ENCODE data around the gene NKPD1. TPM values are rescaled to one million over a fixed set of nuclear protein-coding genes. Genes with fewer than 3 reads are reported as not detected.

The NKPD1 gene
- total RNA-seq, 1 donor from 2014 or later = 0.11 TPM

DNA sequence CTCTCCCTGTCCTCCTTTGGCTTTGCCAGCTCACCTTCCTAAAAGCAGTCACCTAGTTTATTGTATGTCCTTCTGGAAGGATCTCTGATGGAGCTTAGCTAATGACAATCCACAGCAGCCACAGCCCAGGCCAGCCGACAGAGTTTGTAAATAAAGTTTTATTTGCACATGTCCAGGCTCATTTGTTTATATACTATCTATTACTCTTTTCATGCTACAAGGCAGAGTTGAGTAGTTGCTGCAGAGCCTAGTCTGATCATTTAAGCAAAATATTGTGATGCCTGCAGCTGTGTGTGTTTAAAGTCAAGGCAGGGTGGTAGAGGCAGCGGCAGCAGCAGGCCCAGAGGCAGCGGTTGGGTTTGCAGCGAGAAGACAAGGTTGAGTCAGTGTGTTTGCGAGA, 32.6 kb downstream of the NKPD1 start:
- DNase-seq = no peak
- TF ChIP-seq, protein P1, sequence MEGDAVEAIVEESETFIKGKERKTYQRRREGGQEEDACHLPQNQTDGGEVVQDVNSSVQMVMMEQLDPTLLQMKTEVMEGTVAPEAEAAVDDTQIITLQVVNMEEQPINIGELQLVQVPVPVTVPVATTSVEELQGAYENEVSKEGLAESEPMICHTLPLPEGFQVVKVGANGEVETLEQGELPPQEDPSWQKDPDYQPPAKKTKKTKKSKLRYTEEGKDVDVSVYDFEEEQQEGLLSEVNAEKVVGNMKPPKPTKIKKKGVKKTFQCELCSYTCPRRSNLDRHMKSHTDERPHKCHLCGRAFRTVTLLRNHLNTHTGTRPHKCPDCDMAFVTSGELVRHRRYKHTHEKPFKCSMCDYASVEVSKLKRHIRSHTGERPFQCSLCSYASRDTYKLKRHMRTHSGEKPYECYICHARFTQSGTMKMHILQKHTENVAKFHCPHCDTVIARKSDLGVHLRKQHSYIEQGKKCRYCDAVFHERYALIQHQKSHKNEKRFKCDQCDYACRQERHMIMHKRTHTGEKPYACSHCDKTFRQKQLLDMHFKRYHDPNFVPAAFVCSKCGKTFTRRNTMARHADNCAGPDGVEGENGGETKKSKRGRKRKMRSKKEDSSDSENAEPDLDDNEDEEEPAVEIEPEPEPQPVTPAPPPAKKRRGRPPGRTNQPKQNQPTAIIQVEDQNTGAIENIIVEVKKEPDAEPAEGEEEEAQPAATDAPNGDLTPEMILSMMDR (IDR thresholded peaks at IDR 0.05) = no peak
- ChIA-PET POLR2A (no interaction called here), CTCF (no interaction called here)
- H3K4me3 Mint-ChIP-seq = no peak overlapping the region
- H3K36me3 Mint-ChIP-seq (ENCODE audit: low read depth) = peaks cover 6% of the 10 kb centered on the region
- no peaks in the 10 kb centered on the region for H3K9me3 Mint-ChIP-seq
- no peak overlapping the region for H3K27ac Mint-ChIP-seq
- intact Hi-C loops (cut with micrococcal nuclease) = loop anchor here (5.0 kb wide), 1 partner anchor 36 kb away; the partner anchor contains the start of gene PPP1R37
- no peaks in the 10 kb centered on the region for H3K27me3 Mint-ChIP-seq
- peaks cover 23% of the 10 kb centered on the region for H3K4me1 Mint-ChIP-seq
- ATAC-seq (ENCODE audit: low read depth) = no peak

DNA sequence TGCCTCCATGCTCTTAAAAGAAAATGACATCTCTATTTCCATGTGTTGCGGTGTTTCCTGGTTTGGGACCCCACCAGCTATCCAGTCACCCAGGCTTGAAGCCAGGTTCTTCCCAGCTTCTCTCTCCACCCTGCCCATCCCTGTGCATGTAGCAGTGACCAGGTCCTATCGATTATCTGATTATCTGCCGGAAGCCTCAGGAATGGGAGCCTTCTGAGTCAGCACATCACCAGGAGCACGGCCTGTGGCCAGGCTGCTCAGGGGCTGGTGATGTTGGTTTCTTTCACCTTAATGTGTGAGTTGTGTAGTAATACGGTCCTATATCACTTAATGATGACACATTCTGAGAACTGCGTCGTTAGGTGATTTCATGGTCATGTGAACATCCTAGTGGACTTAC, 34.1 kb downstream of the NKPD1 start:
- TF ChIP-seq, protein P1 (IDR thresholded peaks at IDR 0.05) = no peak
- ChIA-PET POLR2A (no interaction called here), CTCF (interaction anchor here (0.6 to 1.2 kb wide), 3 partner anchors 10 to 208 kb away, joined by 3 to 5 read pairs (median 3); no protein-coding TSS in a partner anchor)
- intact Hi-C loops (cut with micrococcal nuclease) = loop anchor here (1.0 to 5.0 kb wide), 2 partner anchors 34 to 137 kb away; partner anchors contain the start of gene PPP1R37
- H3K9me3 Mint-ChIP-seq = no peaks in the 10 kb centered on the region
- no peaks in the 10 kb centered on the region for H3K27me3 Mint-ChIP-seq
- no peak for DNase-seq
- no peak overlapping the region for H3K27ac Mint-ChIP-seq
- peaks cover 6% of the 10 kb centered on the region for H3K36me3 Mint-ChIP-seq (ENCODE audit: low read depth)
- H3K4me1 Mint-ChIP-seq = peaks cover 35% of the 10 kb centered on the region
- no peak overlapping the region for H3K4me3 Mint-ChIP-seq
- no peak for ATAC-seq (ENCODE audit: low read depth)

DNA sequence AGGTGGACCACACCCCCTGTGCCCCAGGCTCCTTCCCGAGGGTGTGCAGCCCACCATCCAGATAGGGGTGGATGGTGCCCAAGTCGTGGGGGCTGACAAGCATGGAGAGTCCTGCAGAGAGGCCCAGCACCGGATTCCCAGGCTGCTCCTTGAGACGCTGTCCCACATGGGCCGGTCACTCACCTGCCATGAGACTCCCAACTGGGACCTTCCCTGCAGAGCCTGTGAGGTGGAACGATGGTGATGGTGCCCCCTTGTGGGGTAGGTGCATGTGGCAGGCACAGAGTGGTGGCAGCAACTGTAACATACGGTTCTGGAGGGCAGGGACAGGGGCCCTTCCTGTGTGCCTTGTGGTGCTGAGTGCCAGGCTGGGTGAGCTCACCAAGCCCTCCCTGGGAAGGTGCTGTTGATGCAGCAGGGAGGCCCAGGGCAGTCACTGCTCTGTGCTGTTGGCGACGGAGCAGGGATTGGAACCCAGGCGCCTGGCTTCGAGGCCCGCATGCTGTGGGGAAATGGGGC, 34.7 kb downstream of the NKPD1 start:
- ATAC-seq (ENCODE audit: low read depth) (peak; percentile 83), DNase-seq (peak; percentile 52)
- H3K27ac Mint-ChIP-seq = no peak overlapping the region
- H3K4me3 Mint-ChIP-seq = no peak overlapping the region
- CTCF ChIA-PET = interaction anchor here (0.6 to 1.2 kb wide), 5 partner anchors 11 to 209 kb away, joined by 3 to 5 read pairs (median 3); no protein-coding TSS in a partner anchor
- peaks cover 37% of the 10 kb centered on the region for H3K4me1 Mint-ChIP-seq
- no peaks in the 10 kb centered on the region for H3K27me3 Mint-ChIP-seq
- TF ChIP-seq, protein P1 (IDR thresholded peaks at IDR 0.05) = no peak
- no peaks in the 10 kb centered on the region for H3K9me3 Mint-ChIP-seq
- H3K36me3 Mint-ChIP-seq (ENCODE audit: low read depth) = peaks cover 6% of the 10 kb centered on the region
- POLR2A ChIA-PET = interaction anchor here (1.2 to 1.7 kb wide), 2 partner anchors 34 to 50 kb away, joined by 4 to 5 read pairs; partner anchors contain the start of genes PPP1R37 and ZNF296
- intact Hi-C loops (cut with micrococcal nuclease) = loop anchor here (5.0 kb wide), 1 partner anchor 34 kb away; the partner anchor contains the start of gene PPP1R37

DNA sequence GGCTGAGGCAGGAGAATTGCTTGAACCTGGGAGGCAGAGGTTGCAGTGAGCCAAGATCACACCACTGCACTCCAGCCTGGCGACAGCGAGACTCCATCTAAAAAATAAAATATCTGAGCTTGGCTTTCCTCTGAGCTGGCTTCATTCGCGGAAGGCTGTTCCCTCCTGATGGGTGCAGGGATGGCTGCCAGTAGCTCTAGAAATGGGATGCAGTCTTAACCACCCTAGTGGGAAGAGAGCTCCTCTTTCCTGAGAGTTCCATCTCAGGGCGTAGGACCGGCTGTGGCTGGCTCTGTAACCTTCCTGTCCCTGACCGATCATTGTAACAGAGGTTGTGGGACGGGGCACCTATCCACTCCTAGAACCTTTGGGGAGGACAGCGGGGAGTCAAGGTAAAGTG, 35.4 kb downstream of the NKPD1 start:
- DNase-seq (no peak), ATAC-seq (ENCODE audit: low read depth) (no peak)
- intact Hi-C loops (cut with micrococcal nuclease) = loop anchor here (5.0 kb wide), 1 partner anchor 33 kb away; the partner anchor contains the start of gene PPP1R37
- ChIA-PET CTCF (interaction anchor here (0.8 to 1.3 kb wide), 3 partner anchors 12 to 66 kb away, joined by 3 to 4 read pairs (median 4); no protein-coding TSS in a partner anchor), POLR2A (interaction anchor here (0.6 to 1.7 kb wide), 3 partner anchors 9 to 49 kb away, joined by 3 to 5 read pairs (median 4); partner anchors contain the start of genes PPP1R37 and ZNF296)
- no peak overlapping the region for H3K4me3 Mint-ChIP-seq
- H3K4me1 Mint-ChIP-seq = peaks cover 42% of the 10 kb centered on the region
- peaks cover 6% of the 10 kb centered on the region for H3K36me3 Mint-ChIP-seq (ENCODE audit: low read depth)
- H3K9me3 Mint-ChIP-seq = no peaks in the 10 kb centered on the region
- no peak overlapping the region for H3K27ac Mint-ChIP-seq
- no peaks in the 10 kb centered on the region for H3K27me3 Mint-ChIP-seq
- TF ChIP-seq, protein P1 (IDR thresholded peaks at IDR 0.05) = no peak

DNA sequence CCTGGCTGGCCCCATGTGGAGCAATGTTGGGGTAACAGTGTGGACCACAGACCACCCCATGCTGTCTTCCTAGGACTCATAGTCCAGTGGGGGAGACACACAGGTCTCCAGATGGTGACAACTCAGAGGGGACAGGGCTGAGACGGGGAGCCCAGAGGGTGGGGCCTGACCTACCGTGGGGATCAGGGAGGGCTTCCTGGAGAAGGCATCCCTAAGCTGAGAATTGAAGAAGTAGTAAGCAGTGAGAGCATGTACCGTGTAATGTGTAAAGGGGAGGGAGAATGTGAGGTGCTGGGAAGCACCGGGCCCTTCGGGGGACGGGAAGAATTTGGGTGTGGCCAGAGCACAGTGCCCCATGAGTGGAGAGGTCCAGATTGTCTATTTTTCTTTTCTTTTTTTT, 36.8 kb downstream of the NKPD1 start:
- Mint-ChIP-seq H3K36me3 (ENCODE audit: low read depth) (peaks cover 6% of the 10 kb centered on the region), H3K27me3 (no peaks in the 10 kb centered on the region), H3K27ac (no peak overlapping the region), H3K4me1 (peaks cover 54% of the 10 kb centered on the region), H3K9me3 (no peaks in the 10 kb centered on the region), H3K4me3 (no peak overlapping the region)
- ChIA-PET POLR2A (interaction anchor here (1.7 kb wide), 1 partner anchor 48 kb away, joined by 4 read pairs; the partner anchor contains the start of gene ZNF296), CTCF (no interaction called here)
- ATAC-seq (ENCODE audit: low read depth) (no peak), DNase-seq (no peak)
- intact Hi-C loops (cut with micrococcal nuclease) = no loop called here
- TF ChIP-seq, protein P1 (IDR thresholded peaks at IDR 0.05) = no peak
